DMS53 (cell line): ENCODE data around the gene GPR143.

Experiments
- DNase-seq: peaks from one replicate; lab custom pipeline; 2025; lab: John Stamatoyannopoulos, UW

GPR143 gene

DNA sequence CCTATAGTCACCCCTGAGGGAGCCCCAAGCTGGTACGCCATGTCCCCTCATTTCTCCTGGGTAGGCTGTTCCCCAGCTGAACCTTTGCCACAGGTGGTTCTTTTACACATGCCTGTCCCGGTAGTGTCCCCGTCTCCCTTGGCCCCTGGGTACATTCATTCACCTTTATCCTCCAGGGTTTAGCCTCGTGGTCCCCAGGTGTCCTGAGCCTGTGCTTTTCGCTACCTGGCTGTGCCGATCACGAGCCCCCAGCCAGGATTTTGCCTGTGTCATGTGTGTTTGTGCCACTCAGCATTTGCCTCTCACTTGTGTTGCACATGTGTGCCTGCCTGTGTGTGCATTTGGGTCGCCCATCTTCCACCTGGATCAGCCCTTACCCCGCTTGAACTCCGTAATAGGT, 57.6 kb downstream of the GPR143 start:
- DNase-seq = no peak

DNA sequence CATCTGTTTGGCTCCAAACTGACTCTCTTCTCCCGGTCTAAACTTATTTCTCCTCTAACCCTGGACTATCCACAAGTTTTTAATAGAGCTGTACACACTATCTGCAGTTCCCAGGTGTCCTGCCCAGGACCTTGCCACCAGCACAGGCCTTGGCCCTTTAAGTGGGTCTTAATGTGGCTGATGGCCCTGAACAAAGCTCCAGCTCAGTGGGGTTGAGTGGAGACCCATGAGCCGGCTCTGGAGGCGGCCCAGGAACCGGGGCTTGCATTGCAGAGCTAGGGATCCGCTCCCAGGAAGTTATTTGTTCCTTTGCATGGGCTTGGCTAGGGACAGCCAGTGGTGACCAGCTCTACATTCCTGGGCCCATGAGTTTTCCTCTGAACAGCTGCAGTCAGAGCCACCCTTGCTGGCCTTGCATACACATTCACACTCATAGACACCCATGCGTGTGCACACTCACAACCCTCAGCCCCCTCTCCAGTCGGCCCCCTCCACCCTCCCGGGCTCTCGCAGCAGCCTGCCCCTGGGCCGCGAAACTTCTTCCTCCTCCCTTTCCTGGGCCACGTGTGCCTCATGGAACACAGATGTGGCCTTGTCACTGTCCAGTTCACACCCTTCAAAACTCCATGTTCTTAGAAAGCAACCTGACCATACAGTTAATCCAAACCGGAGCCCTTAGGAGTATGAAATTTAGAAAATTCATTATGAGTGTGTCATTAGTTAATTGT, 58.2 kb downstream of the GPR143 start:
- DNase-seq = no peak

DNA sequence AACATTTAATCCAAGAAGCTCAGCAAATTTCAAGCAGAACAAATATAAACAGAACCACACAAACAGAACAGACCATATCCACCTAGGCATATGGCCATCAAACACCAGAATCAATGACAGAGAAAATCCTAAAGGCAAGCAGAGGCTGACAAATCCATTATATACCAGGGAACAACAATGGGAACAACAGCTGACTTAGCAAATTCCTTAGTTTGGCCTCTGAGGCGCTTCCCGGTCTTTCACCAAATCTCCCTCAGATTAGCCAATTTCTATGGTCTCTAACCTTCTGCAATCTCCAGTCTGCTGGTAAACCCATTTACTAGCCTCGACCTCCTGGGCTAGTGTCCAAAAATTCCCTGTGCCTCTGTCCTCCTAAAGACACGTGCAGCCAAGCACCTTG, 59.2 kb downstream of the GPR143 start:
- DNase-seq = no peak

DNA sequence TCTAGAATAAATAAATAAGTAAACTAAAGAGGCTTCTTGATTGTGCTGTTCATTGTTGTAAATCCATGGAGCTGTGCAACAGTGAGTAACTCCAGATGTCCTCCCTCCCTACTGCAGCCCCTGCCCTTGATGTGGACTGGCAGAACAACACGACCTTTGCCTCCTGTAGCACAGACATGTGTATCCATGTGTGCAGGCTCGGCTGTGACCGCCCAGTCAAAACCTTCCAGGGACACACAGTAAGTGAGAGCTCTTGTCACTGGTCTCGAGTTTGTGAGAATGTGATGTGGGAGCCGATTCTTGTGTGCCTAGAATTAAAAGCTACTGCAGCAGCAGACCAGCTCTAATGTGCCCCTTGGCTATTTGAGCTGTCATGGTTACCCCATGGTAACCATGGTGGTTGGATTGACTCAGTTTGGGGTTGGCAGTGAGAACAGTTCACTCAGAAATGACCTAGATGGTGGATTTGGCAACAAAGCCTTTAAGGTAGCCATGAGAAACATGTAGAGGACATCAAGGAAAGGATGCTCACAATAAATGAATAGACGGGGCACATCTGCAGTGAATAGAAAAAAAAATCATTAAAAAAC, 60.7 kb downstream of the GPR143 start:
- no peak for DNase-seq

DNA sequence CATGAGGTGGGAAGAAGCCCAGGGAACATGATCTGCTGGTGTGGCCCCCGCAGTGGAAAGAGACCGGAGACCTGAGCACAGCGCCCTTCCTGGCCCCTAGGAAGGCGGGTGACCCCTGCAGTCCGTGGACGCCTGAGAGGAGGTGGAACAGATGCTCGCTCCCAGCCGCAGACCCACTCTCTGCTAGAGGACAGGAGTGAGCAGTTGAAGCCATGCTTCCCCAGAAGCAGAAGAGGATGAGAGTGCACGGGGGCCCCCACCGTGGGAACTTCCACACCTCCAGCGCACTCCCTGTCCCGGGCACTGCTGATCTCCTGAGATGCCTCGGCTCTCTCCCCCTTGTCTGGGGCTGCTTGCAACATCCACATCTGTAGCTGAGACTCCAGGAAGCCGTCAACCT, 62.2 kb downstream of the GPR143 start:
- no peak for DNase-seq

DNA sequence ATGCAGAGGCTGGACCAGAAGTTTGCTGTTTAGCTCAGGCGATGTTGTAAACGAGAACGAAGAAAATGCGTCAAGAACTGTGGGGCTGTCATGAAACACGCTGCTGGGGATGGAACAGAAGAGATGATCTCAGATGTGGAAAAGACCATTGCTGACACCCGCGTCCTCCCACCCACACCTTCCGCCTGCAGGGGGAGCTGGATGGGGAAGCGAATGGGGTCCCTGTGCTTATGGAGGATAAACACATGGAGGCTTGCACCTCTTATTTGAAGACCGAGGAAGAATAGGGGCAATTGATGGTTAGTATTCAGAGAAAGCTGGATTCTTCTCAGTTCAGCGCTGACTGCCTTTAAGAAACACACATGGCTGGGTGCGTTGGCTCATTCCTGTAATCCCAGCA, 63.9 kb downstream of the GPR143 start:
- DNase-seq = no peak

DNA sequence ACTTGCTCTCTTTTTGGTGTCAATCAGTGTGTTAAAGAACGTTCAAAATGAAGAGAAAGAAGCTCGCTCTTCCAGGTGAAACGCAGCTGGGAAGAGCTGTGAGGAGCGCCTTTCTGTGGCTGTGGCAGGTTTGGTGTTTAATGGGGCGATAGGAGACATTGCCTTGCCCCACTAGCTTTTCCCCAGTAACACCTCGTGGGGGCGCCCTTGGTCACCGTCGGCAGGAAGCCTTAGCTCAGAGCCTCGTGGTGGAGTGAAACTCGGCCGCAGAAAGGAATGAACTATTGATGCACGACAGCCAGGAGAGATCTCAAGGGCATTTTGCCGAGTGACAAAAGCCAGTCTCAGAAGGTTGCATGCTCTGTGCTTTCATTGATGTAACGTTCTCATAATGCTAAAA, 65.1 kb downstream of the GPR143 start:
- DNase-seq = no peak

DNA sequence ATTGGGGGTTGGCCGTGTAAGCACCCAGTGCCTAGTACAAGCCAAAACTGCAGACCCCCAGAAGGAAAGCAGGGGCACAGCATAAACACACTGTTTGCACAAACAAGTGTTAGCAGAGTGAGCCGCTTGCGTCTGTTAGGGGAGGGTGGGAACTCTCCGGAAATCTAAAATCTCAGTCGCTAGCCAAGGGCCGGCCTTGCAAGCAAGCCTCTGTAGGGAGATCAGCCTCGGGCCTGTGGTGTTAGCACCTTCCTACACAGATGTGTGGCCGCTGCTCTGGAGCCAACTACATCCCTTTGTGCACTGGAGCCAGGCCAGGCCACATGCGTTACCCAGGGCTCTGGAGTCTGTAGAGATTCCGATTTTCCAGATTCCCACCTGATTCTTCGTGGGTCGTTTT, 67.1 kb downstream of the GPR143 start:
- no peak for DNase-seq

DNA sequence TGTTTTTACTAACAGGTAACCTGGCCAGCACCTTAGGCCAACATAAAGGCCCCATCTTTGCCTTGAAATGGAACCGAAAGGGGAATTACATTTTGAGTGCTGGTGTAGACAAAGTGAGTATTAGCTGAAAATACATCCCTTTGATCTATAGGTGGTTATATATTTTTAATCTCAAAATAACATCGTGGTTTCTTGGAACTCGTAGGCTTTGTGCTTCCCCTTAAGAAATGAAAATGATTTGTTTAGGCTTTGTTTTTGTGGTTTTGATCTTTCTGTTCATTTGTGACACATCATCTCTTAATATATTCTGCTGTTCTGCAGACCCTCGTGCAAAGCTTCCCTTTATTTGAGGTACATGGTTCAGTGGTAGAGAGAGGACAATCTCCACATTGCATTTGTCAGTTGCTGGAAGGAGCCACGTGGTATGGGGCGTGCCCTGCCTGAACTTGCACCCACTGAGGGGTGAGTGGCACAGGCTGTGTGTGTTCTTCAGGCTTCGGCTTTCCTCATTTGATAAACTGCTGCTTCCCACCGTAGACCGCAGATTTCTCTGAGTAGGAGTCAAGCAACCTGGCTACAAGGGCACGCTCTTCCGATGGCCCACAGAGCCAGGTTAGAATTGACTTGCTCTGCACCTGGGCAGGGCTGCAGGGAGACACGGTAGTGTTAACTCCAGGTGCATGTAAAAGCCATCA, 72.2 kb downstream of the GPR143 start:
- DNase-seq = no peak

DNA sequence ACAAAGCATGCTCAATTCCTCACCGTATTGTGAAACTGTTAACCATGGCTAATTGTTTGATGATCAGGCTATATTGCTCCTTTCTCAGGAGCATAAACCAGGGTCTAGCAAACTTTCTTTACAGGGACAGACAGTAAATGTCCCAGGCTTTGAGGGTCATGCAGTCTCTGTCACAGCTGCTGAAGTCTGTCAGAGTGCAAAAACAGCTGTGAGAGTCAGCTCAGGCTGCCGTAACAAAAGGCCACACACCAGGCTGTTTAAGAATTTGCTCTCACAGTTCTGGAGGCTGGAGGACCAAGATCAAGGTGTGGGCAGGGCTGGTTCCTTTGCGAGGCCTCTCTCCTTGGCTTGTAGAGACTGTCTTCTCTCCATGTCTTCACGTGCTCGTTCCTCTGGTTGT, 75.6 kb downstream of the GPR143 start:
- no peak for DNase-seq

DNA sequence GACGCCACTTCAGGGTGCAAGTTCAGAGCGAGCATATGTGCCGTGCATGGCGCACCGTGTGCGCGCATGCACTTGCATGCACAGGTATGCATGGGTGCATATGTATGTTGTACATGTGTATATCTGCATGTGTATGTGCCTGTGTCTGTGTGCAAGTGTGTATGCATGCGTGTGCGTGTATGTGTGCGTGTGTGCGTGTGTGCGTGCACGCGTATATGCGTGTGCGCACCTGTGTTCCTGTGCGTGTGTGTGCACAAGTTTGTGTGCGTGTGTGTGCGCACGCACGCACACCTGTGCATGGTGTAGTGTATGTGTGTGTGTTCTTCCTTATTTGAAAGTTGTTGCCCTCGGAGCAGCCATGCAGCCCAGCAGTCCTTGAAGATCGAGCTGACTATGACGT, 76.8 kb downstream of the GPR143 start:
- DNase-seq = no peak

DNA sequence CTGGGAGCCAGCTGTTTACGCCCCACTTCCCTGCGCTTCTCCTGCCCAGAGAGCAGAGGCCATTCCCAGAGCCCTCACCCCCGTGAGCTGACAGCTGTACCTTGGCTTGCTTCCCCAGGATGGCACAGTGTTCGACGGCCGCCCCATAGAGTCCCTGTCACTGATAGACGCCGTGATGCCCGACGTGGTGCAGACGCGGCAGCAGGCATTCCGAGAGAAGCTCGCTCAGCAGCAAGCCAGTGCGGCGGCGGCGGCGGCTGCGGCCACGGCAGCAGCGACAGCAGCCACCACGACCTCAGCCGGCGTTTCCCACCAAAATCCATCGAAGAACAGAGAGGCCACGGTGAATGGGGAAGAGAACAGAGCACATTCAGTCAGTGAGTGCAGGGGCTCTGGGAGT, 77.7 kb downstream of the GPR143 start:
- no peak for DNase-seq

DNA sequence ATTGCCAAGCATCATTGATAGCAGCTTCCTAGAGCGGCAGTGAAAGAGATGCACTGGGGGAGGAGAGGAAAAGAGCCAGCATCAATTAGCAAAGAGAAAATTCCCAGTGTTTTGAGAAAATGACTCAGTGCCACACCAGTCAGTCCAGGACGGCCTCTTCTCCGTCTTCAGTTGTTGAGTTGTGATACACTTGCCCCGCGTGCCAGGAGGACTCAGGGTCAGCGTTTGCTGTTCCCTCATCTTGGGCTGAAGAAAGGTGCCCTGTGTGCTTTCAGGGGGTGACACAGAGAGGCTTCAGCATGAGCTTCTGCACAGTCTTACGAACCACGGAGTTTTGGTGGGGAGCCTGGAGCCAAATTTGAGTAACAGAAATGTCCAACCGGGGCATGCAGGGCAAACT, 82.3 kb downstream of the GPR143 start:
- DNase-seq = no peak

DNA sequence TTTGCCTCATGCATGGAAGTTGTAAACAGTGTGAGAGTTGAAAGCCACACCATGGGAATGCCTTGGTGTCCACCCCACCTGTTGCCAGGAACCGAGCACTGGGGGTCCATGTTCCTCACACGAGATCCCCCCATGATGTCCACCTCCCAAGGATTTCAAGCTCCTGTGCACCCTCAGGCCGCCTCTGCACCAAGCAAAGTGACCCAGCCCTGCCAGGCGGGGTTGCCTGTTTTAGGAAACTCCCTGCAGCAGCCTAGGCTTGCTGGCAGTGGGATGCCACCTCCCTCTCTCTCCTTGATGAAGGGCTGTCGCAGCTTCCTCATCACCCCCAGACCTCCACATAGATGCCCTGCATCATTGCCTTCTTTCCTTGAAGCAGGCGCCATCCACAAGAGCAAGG, 82.8 kb downstream of the GPR143 start:
- DNase-seq = no peak

DNA sequence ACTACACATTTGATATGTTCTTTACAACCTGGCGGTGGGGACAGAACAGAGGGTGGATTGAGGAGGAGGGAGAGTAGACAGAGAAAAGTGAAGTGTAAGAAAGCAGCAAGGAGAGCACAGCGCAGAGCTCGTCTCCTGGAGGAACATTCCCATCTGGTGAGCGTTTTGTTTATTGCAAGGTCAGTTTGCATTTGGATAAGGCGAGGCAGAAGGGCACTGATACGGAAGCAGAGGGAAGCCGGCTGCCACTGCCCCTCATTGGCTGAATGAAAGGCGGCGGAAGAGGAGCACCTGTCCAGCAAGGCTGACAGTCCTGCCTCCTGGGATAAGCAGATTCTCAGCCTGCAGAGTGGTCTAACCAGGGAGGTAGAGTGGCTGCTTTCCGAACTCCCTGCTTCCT, 83.2 kb downstream of the GPR143 start:
- DNase-seq = no peak

DNA sequence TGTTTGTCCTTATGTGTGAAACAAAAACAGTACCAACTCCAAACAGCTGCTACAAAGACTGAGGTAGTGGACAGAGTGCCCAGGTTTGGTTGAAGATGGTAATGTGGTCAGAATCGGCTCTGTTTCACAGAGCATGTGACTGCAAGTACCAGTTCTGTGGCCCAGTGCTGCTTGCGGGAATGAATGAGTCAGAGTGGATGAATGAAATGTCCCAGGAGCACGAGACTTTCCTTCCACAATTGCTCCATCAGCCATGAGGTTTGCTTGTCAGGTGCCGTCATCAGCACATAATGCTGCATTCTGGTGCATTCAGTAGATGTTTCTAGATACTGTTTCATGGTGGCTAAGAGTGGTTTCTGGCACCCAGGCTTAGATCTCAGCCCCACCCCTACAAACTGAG, 84.2 kb downstream of the GPR143 start:
- no peak for DNase-seq

DNA sequence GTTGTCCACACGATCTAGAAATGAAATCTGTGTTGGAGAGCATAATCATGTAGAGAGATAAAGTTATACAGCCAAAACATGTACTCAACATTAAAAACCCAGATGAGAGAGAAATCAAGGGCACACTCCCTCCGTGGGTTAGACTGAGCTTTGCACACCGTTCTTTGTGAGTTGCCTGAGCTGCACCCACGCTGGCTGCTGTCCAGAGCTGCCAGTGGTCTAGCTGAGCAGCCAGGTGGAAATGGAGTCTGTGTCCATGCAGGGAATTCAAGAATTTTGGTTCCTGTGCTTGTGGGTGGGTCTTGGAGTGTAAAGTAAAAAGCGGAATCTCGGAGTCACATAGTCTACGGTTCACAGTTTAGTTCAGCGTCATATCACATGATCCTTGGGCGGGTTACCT, 84.6 kb downstream of the GPR143 start:
- DNase-seq = no peak

DNA sequence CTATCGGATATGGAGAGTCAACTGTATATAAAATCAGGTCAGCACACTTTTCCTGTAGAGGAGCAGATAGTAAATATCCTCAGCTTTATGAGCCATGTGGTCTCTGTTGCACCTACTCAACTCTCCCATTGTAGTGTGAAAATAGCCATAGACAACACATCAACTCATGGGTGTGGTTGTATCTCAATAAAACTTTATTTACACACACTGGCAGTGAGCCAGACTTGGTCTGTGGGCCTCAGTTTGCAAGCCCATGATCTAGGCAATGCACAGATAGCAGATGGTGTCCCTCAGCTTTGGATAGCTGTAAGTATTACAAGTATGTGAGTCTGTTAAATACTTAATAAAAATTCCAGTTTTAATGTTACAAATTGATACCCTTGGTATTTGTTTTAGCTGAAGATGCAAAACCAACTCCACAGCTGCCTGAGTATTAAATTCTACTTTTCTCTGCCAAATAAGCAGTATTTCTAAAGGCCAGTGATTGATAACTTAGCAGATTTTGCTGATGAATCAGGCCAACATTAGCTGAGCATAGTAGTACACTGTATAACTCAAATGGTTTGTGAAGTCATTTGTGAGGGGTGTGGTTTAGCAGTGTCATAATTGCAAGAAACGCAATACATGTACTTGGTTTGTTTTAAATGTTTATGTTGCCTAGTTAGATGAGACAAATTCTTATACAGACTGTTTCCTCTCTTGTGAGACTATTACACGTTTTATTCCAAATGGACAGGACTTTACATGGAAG, 87.3 kb downstream of the GPR143 start:
- no peak for DNase-seq

DNA sequence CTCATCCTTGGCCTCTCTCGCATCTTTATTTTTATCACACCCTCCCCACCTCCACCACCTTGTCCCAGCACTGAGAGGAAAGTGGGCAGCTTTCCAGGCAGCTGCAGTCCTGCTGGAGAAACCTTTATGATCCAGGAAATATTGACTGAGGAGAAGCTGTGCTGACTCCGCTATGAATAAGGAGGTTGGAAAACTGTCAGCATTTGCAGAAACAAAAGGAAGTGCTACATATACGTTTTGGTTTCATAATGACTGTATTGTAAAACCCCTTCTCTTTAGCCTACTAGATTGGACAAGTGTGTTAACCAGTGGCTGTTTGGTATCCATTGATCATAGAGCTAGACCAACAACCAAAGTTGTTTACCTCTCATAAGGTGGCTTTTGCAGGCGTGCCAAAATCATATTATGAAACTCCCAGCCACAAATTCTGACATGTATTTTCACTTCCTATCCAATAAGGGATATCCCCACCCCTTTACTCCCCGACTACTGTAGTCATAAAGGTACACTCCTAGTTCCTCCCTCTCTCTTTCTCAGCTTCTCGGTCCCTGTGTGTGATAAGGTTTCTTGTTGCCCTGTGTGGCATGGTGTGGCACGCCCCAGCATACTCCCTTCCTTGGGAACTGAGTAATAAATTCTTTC, 88.4 kb downstream of the GPR143 start:
- DNase-seq = no peak

DNA sequence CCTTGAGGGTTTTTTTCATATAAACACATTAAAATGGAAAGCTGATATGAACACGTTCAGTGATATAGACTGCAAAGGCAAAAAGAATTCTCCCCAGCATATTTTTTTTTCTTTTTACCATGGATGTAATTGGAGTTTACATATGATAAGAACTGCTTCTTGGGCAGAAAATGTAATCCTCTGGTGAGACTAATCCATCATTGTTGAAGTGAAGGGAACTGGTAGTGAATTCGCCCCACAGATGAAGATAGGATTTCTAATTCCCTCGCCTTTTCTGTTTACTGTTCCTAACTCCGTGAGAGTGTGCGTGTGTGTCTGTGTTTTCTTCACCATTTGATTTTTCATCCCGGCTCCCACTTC, 88.9 kb downstream of the GPR143 start:
- DNase-seq = no peak

DNA sequence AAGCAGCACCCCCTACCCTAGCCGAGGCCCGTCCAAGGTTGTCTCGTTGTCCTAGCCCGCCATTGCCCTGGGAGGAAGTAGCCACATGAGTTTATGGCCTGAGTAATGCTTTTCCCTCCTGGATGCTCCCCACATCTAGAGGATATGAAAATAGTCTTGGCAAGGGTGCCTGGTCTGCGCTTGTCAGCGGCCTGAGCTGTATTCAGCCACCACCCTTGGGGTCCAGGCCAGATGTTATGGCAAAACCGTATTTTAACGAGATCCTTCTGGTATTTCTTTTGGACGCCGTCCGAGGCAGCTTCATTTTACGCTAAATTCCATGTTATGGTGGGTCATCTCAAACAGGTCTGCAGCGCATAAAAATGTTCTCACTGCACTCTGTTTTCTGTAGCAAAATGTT, 89.3 kb downstream of the GPR143 start:
- DNase-seq = no peak
